CD4-positive, alpha-beta T cell treated with Interleukin-12 subunit alpha and Interleukin-12 subunit beta, for 1 hour (primary cell): ENCODE data around the gene STEAP1B.

Experiments
- DNase-seq: peaks from one replicate; pipeline ENCODE4 v3.0.0-alpha.2; 2020

The STEAP1B gene

GRCh38 chr7:22397981-22398380, 102.0 kb downstream of the STEAP1B start:
- DNase-seq: no peak

- no peak for DNase-seq
These were observed 104.8 kb downstream of the STEAP1B start for GRCh38 chr7:22395222-22395621.

- no peak for DNase-seq
These were observed 105.2 kb downstream of the STEAP1B start for GRCh38 chr7:22394739-22395138.

GRCh38 chr7:22393913-22394729, 105.9 kb downstream of the STEAP1B start:
- no peak for DNase-seq

GRCh38 chr7:22390516-22390915, 109.5 kb downstream of the STEAP1B start:
- DNase-seq: no peak

- DNase-seq: no peak
These were observed 110.1 kb downstream of the STEAP1B start for GRCh38 chr7:22389892-22390291.

- DNase-seq: no peak
These were observed 112.4 kb downstream of the STEAP1B start for GRCh38 chr7:22387583-22387982.

- DNase-seq: no peak
These were observed 113.1 kb downstream of the STEAP1B start for GRCh38 chr7:22386865-22387264.

GRCh38 chr7:22386206-22386858, 113.7 kb downstream of the STEAP1B start:
- DNase-seq: no peak

GRCh38 chr7:22385326-22385725, 114.7 kb downstream of the STEAP1B start:
- DNase-seq: no peak

- no peak for DNase-seq
These were observed 119.7 kb downstream of the STEAP1B start for GRCh38 chr7:22380333-22380732.

- no peak for DNase-seq
These were observed 121.6 kb downstream of the STEAP1B start for GRCh38 chr7:22378199-22378980.

GRCh38 chr7:22377703-22378102, 122.3 kb downstream of the STEAP1B start:
- DNase-seq: no peak

- DNase-seq: no peak
These were observed 124.5 kb downstream of the STEAP1B start for GRCh38 chr7:22375359-22376048.

GRCh38 chr7:22373911-22374310, 126.1 kb downstream of the STEAP1B start:
- DNase-seq: no peak

- DNase-seq: no peak
These were observed 126.6 kb downstream of the STEAP1B start for GRCh38 chr7:22373388-22373787.

- no peak for DNase-seq
These were observed 127.1 kb downstream of the STEAP1B start for GRCh38 chr7:22372863-22373262.

GRCh38 chr7:22371878-22372277, 128.1 kb downstream of the STEAP1B start:
- no peak for DNase-seq
